IMR-90 (cell line): ENCODE results near the gene VDR. TPM values are rescaled to one million over a fixed set of nuclear protein-coding genes. Genes with fewer than 3 reads are reported as not detected.

Experiments used
- ATAC-seq: fragments of 200-7000 bp; cut with Tn5 transposase; 2 replicates; pipeline ENCODE4 v1.9.1; 2020; ENCODE audit warnings: low read depth, mild to moderate bottlenecking, moderate library complexity
- BruUV-seq: library from RNA; stranded (reverse); fragments of 400-500 nt; replicated peaks from 2 replicates; lab custom pipeline; 2021; lab: Mats Ljungman, UMichigan
- CTCF ChIA-PET: fragments of 300-600 bp; formaldehyde crosslinking; extraction: SDS; loops from one replicate; lab custom pipeline; 2021; ENCODE audit warnings: antibody characterized with exemption; lab: Yijun Ruan, JAX
- POLR2A ChIA-PET: fragments of 300-600 bp; sonication (Branson Sonifier 250); formaldehyde crosslinking; loops from one replicate; lab custom pipeline; 2022; ENCODE audit warnings: antibody characterized with exemption; ENCODE audit not compliant: unreplicated experiment; lab: Charles Lee
- DNase-seq: peaks from one replicate; pipeline ENCODE4 v3.0.0; 2013
- H2AFZ ChIP-seq: replicated peaks from 2 replicates; pipeline ENCODE3; 2013; ENCODE audit warnings: low read length, mild to moderate bottlenecking; ENCODE audit not compliant: poor library complexity
- H2AK5ac ChIP-seq: 2 replicates; pipeline ENCODE4 v1.6.1; 2013; ENCODE audit warnings: low read depth, low read length, inconsistent platforms
- H2AK9ac ChIP-seq: replicated peaks from 2 replicates; pipeline ENCODE3; 2013; ENCODE audit warnings: mild to moderate bottlenecking, low read depth, low read length, moderate library complexity; ENCODE audit not compliant: poor library complexity
- H2BK120ac ChIP-seq: 2 replicates; pipeline ENCODE4 v1.6.1; 2013; ENCODE audit warnings: low read depth, low read length, inconsistent platforms
- H2BK15ac ChIP-seq: 3 replicates; pipeline ENCODE4 v1.6.1; 2013; ENCODE audit warnings: low read depth, low read length, inconsistent platforms
- H2BK20ac ChIP-seq: 2 replicates; pipeline ENCODE4 v1.6.1; 2013; ENCODE audit warnings: low read depth, mild to moderate bottlenecking, inconsistent platforms, low read length, moderate library complexity
- H2BK5ac ChIP-seq: 2 replicates; pipeline ENCODE4 v1.6.1; 2013; ENCODE audit warnings: mild to moderate bottlenecking, low read depth, low read length, inconsistent platforms; ENCODE audit not compliant: poor library complexity, severe bottlenecking
- H3K14ac ChIP-seq: replicated peaks from 2 replicates; pipeline ENCODE4 v1.6.1; 2013; ENCODE audit warnings: low read depth, low read length, inconsistent platforms
- H3K18ac ChIP-seq: 2 replicates; pipeline ENCODE4 v1.6.1; 2013; ENCODE audit warnings: low read depth, low read length, control low read depth
- H3K23ac ChIP-seq: 2 replicates; pipeline ENCODE4 v1.6.1; 2013; ENCODE audit warnings: low read depth, low read length, inconsistent platforms
- H3K27ac ChIP-seq: 2 replicates; pipeline ENCODE4 v1.5.1; 2013; ENCODE audit warnings: mild to moderate bottlenecking, control low read depth, low read length; ENCODE audit not compliant: insufficient read depth
- H3K27me3 ChIP-seq: 2 replicates; pipeline ENCODE4 v1.6.1; 2013; ENCODE audit warnings: low read length; ENCODE audit not compliant: control insufficient read depth, insufficient read depth
- H3K36me3 ChIP-seq: 2 replicates; pipeline ENCODE4 v1.6.1; 2013; ENCODE audit warnings: low read length, mixed read lengths; ENCODE audit not compliant: control insufficient read depth, insufficient read depth
- H3K4ac ChIP-seq: 2 replicates; pipeline ENCODE4 v1.6.1; 2013; ENCODE audit warnings: low read depth, low read length, inconsistent platforms
- H3K4me1 ChIP-seq: 2 replicates; pipeline ENCODE4 v1.6.1; 2013; ENCODE audit warnings: low read length, mixed read lengths; ENCODE audit not compliant: control insufficient read depth, insufficient read depth
- H3K4me2 ChIP-seq: 2 replicates; pipeline ENCODE4 v1.6.1; 2013; ENCODE audit warnings: low read depth, mild to moderate bottlenecking, control low read depth, low read length, moderate library complexity
- H3K4me3 ChIP-seq: 2 replicates; pipeline ENCODE4 v1.5.1; 2013; ENCODE audit warnings: low read depth, mild to moderate bottlenecking, control low read depth, low read length, moderate library complexity; ENCODE audit not compliant: insufficient read depth
- H3K56ac ChIP-seq: 2 replicates; pipeline ENCODE4 v1.6.1; 2013; ENCODE audit warnings: low read length, inconsistent platforms; ENCODE audit not compliant: insufficient read depth; ENCODE audit errors: extremely low read depth
- H3K79me1 ChIP-seq, 2 experiments: 2 replicates each; pipeline ENCODE4 v1.6.1; 2013; ENCODE audit warnings: low read length in 2 of 2, inconsistent platforms in 1 of 2, low read depth in 1 of 2
- H3K9ac ChIP-seq: 2 replicates; pipeline ENCODE4 v1.6.1; 2013; ENCODE audit warnings: low read depth, low read length, control low read depth
- H3K9me1 ChIP-seq: 2 replicates; pipeline ENCODE4 v1.6.1; 2013; ENCODE audit warnings: low read length, inconsistent platforms; ENCODE audit not compliant: insufficient read depth
- H3K9me3 ChIP-seq: 2 replicates; pipeline ENCODE4 v1.6.1; 2013; ENCODE audit warnings: low read length; ENCODE audit not compliant: control insufficient read depth, insufficient read depth
- H4K20me1 ChIP-seq: 2 replicates; pipeline ENCODE4 v1.6.1; 2013; ENCODE audit warnings: low read length, inconsistent platforms; ENCODE audit not compliant: insufficient read depth
- H4K5ac ChIP-seq: 2 replicates; pipeline ENCODE4 v1.6.1; 2013; ENCODE audit warnings: mild to moderate bottlenecking, low read depth, low read length, control low read depth
- H4K8ac ChIP-seq, 2 experiments: 2 replicates each; pipeline ENCODE4 v1.6.1; 2013; ENCODE audit warnings: low read depth in 2 of 2, low read length in 2 of 2, control low read depth in 1 of 2, inconsistent platforms in 1 of 2
- H4K91ac ChIP-seq: 2 replicates; pipeline ENCODE4 v1.6.1; 2013; ENCODE audit warnings: low read depth, low read length, inconsistent platforms; ENCODE audit not compliant: insufficient read depth
- CTCF ChIP-seq: conservative IDR thresholded peaks from 2 replicates; pipeline ENCODE4 v1.5.1; 2012; ENCODE audit warnings: mild to moderate bottlenecking, low read depth, low read length, improper control_type of control experiment
- ELK1 ChIP-seq: fragments of 150-350 bp; IDR thresholded peaks from 2 replicates; pipeline ENCODE4 v1.6.1; 2016; ENCODE audit warnings: low read depth, mild to moderate bottlenecking, low read length, moderate library complexity, borderline replicate concordance
- MAZ ChIP-seq: IDR thresholded peaks from 2 replicates; pipeline ENCODE4 v1.6.1; 2012; ENCODE audit warnings: low read depth, mild to moderate bottlenecking, low read length, improper control_type of control experiment, moderate library complexity, borderline replicate concordance
- RAD21 ChIP-seq: IDR thresholded peaks from 2 replicates; pipeline ENCODE4 v1.6.1; 2012; ENCODE audit warnings: low read length, improper control_type of control experiment
- SMC3 ChIP-seq: fragments of 150-350 bp; IDR thresholded peaks from 2 replicates; pipeline ENCODE4 v1.6.1; 2016; ENCODE audit warnings: low read depth, mild to moderate bottlenecking, antibody characterized with exemption, low read length, moderate library complexity
- WGBS, 2 experiments: methylation state at CpG; one replicate each; pipeline versions ENCODE4 v1.1.5 to v1.1.7; 2013; ENCODE audit warnings: missing lambda C conversion rate in 2 of 2; ENCODE audit not compliant: insufficient read length in 1 of 2; ENCODE audit errors: extremely low coverage in 2 of 2; 5-methylcytosine and 5-hydroxymethylcytosine counted together
- dilution Hi-C: fragments of 300-500 bp; cut with HindIII; formaldehyde crosslinking; loops from one replicate; pipeline ENCODE4 v1.14.3; 2018; ENCODE audit warnings: low sequenced_read_pairs; ENCODE audit not compliant: unreplicated experiment
- in situ Hi-C: fragments of 300-500 bp; cut with MboI; formaldehyde crosslinking; loops from 3 replicates; pipeline ENCODE4 v1.14.3; 2019; ENCODE audit warnings: low sequenced_read_pairs, inconsistent platforms, mixed read lengths
- intact Hi-C: fragments of 100-400 bp; cut with micrococcal nuclease; formaldehyde crosslinking; loops from 2 replicates; pipeline ENCODE4 v1.10.0; 2022
- polyA plus RNA-seq, 3 experiments: library from polyadenylated mRNA; depleted of rRNA; stranded (reverse); fragments of >200 nt; gene quantifications; 2 replicates each; pipeline ENCODE4 v1.2.3, GENCODE V29; 2012; ENCODE audit warnings: low replicate concordance in 1 of 3
- total RNA-seq: library from RNA; depleted of rRNA; stranded (reverse); fragments of >200 nt; gene quantifications from 2 replicates; pipeline ENCODE4 v1.2.3, GENCODE V29; 2012

VDR gene
- total and polyA plus RNA-seq, 2 of the 4 experiments (the other 2 are of a cell fraction), result 5.4 to 8.5 TPM

DNA sequence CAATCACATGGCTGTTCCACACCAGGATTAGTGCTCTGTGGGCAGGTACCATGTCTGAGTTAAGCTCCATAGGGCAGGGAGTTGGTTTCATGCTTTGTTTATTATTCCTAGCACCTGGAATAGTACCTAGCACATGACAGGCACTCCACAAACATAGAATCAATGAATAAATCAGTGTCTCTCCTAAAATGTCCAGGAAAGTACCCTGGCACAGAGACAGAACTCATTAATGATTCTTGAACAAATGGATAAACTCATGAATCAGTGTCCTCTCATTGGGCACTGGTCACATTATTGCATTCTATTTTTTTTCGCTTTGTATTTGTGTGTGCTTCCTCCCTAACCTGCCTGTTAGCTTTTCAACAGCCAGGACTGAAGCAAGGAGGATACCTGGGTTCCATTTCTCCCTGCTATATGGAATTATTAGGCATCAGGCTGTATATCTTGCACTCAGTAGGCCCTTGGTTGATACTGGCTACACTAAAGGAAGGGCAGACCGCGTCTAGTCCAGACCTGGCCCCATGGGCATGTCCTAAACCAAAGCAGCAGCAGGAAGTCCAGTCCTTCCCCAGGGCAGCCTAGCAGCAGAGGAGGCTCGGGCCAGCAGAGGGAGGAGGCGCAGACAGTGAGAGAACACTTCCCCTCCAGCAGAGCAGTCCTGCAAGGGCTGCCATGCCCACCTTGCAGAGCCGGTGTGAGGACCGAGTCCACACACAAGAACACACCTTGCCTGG is 103.5 kb downstream of the VDR start:
- no peak overlapping the region for H4K91ac ChIP-seq
- H3K4ac ChIP-seq, result no peak overlapping the region
- WGBS, 2 experiments, result 100% methylated on average over 1 of the region's 7 CpGs; no CpG with 5 or more reads in 1 of the 2 experiments
- peaks cover 43% of the 10 kb centered on the region for H3K36me3 ChIP-seq
- H3K9ac ChIP-seq, result no peak overlapping the region
- H4K20me1 ChIP-seq, result peaks cover 88% of the 10 kb centered on the region
- DNase-seq (no peak), ATAC-seq (no peak)
- peaks cover 26 to 81% of the 10 kb centered on the region in 2 experiments for H3K79me1 ChIP-seq
- intact Hi-C loops (no loop called here), in situ Hi-C loops (no loop called here), dilution Hi-C loops (no loop called here)
- no TSS peak for BruUV-seq
- H3K4me1 ChIP-seq, result peaks cover 37% of the 10 kb centered on the region
- no peak overlapping the region for H2AFZ ChIP-seq
- H2BK120ac ChIP-seq, result no peak overlapping the region
- H2AK9ac ChIP-seq, result no peak overlapping the region
- CTCF ChIA-PET, result no interaction called here
- H3K9me1 ChIP-seq, result peaks cover 22% of the 10 kb centered on the region
- H3K4me2 ChIP-seq, result no peak overlapping the region
- no peak overlapping the region for H2BK5ac ChIP-seq
- no peak overlapping the region for H2BK15ac ChIP-seq
- H3K27me3 ChIP-seq, result no peaks in the 10 kb centered on the region
- no peak overlapping the region for H3K14ac ChIP-seq
- no peak overlapping the region for H3K27ac ChIP-seq
- no peak overlapping the region for H3K4me3 ChIP-seq
- no peak overlapping the region for H4K5ac ChIP-seq
- H3K9me3 ChIP-seq, result no peaks in the 10 kb centered on the region
- POLR2A ChIA-PET, result no interaction called here
- no peak overlapping the region for H2BK20ac ChIP-seq
- H3K18ac ChIP-seq, result no peak overlapping the region
- 0 out of 2 replicates have a peak overlapping the region, but pooled peaks have one; percentile 5 for H2AK5ac ChIP-seq
- H4K8ac ChIP-seq, result no peak overlapping the region
- TF ChIP-seq CTCF (peak; percentile 32), ELK1 (no peak), MAZ (no peak), SMC3 (peak; percentile 36; the same call in 1 of the 2 replicates), RAD21 (peak; percentile 44; the same call in 1 of the 2 replicates)
- H3K56ac ChIP-seq, result no peak overlapping the region
- H3K23ac ChIP-seq, result no peak overlapping the region
